B cell (primary cell): Measurements from ENCODE around the gene SOX13. TPM values are rescaled to one million over a fixed set of nuclear protein-coding genes. Genes with fewer than 3 reads are reported as not detected.

Experiments used
- ATAC-seq: fragments of 200-7000 bp; cut with Tn5 transposase; one replicate; pipeline ENCODE4 v1.10.0; 2021; ENCODE audit warnings: low read depth, mild to moderate bottlenecking, moderate number of reproducible peaks, moderate library complexity
- CTCF ChIA-PET: fragments of 350-600 bp; sonication (Branson Sonifier 250); formaldehyde crosslinking; loops from one replicate; lab custom pipeline; 2021; ENCODE audit warnings: antibody characterized with exemption, inconsistent platforms; lab: Charles Lee
- POLR2A ChIA-PET: fragments of 350-600 bp; sonication (Branson Sonifier 250); formaldehyde crosslinking; loops from one replicate; lab custom pipeline; 2021; ENCODE audit warnings: antibody characterized with exemption; lab: Charles Lee
- DNase-seq: peaks from one replicate; pipeline ENCODE4 v3.0.0; 2013
- H2AFZ ChIP-seq: 2 replicates; pipeline ENCODE4 v1.6.1; 2012; ENCODE audit warnings: mild to moderate bottlenecking, low read depth, low read length; ENCODE audit not compliant: insufficient read depth, poor library complexity, severe bottlenecking
- H3K27ac ChIP-seq, 2 donors: 1 replicate in 1 of 2; 2 replicates in 1 of 2; pipeline ENCODE4 v1.5.1; 2012 to 2013; ENCODE audit warnings: low read length in 2 of 2, mild to moderate bottlenecking in 2 of 2, moderate library complexity in 1 of 2
- H3K27me3 ChIP-seq, 4 experiments: fragments of 200-600 bp in 1 of 4; sonication (generic) in 1 of 4; replicated peaks in 1 of 4; 1 replicate in 2 of 4; 2 replicates in 2 of 4; pipeline versions ENCODE4 v1.6.1 to v1.7.0; 2013 to 2016; ENCODE audit warnings: low read length in 3 of 4, mild to moderate bottlenecking in 2 of 4, mixed read lengths in 1 of 4, moderate library complexity in 1 of 4; ENCODE audit not compliant: insufficient read depth in 4 of 4, control insufficient read depth in 3 of 4; ENCODE audit errors: control extremely low read depth in 1 of 4
- H3K36me3 ChIP-seq, 2 experiments: replicated peaks in 1 of 2; 1 replicate in 1 of 2; 2 replicates in 1 of 2; pipeline versions ENCODE4 v1.6.1 to v1.7.1; 2013; ENCODE audit warnings: low read length in 1 of 2; ENCODE audit not compliant: insufficient read depth in 2 of 2, control insufficient read depth in 1 of 2; ENCODE audit errors: control extremely low read depth in 1 of 2, extremely low read depth in 1 of 2
- H3K4me1 ChIP-seq, 2 donors: fragments of 200-600 bp in 1 of 2; sonication (generic) in 1 of 2; 1 replicate in 1 of 2; 2 replicates in 1 of 2; pipeline versions ENCODE4 v1.5.1 to v1.6.1; 2013 to 2017; ENCODE audit warnings: low read length in 2 of 2; ENCODE audit not compliant: control insufficient read depth in 2 of 2, insufficient read depth in 2 of 2
- H3K4me2 ChIP-seq: replicated peaks from 2 replicates; pipeline ENCODE3; 2012; ENCODE audit warnings: mild to moderate bottlenecking, low read depth, low read length; ENCODE audit not compliant: poor library complexity, severe bottlenecking
- H3K4me3 ChIP-seq, 5 experiments: fragments of 200-600 bp in 1 of 5; sonication (generic) in 1 of 5; 1 replicate in 3 of 5; 2 replicates in 2 of 5; pipeline versions ENCODE4 v1.5.1 to v1.7.0; 2011 to 2016; ENCODE audit warnings: low read length in 4 of 5, mild to moderate bottlenecking in 4 of 5, low read depth in 2 of 5, control low read depth in 1 of 5, moderate library complexity in 1 of 5; ENCODE audit not compliant: insufficient read depth in 1 of 5; ENCODE audit errors: control extremely low read depth in 1 of 5, extremely low read depth in 1 of 5
- H3K79me2 ChIP-seq: fragments of 200-600 bp; sonication (generic); one replicate; pipeline ENCODE4 v1.6.0; 2016; ENCODE audit warnings: low read length; ENCODE audit not compliant: control insufficient read depth, insufficient read depth
- H3K9ac ChIP-seq: fragments of 200-600 bp; sonication (generic); 2 replicates; pipeline ENCODE4 v1.6.1; 2017; ENCODE audit warnings: mild to moderate bottlenecking, low read length, moderate library complexity
- H3K9me3 ChIP-seq, 3 donors: one replicate each; pipeline versions ENCODE4 v1.6.1 to v1.7.1; 2013; ENCODE audit warnings: low read length in 2 of 3; ENCODE audit not compliant: control insufficient read depth in 2 of 3, insufficient read depth in 1 of 3; ENCODE audit errors: control extremely low read depth in 1 of 3
- H4K20me1 ChIP-seq: 2 replicates; pipeline ENCODE4 v1.6.0; 2012; ENCODE audit warnings: mild to moderate bottlenecking, low read length; ENCODE audit not compliant: insufficient read depth, control insufficient read depth, poor library complexity, severe bottlenecking
- H3K27ac Mint-ChIP-seq: one replicate; pipeline ENCODE4 v1.8.0; 2021; ENCODE audit warnings: mixed read lengths
- H3K27me3 Mint-ChIP-seq: one replicate; pipeline ENCODE4 v1.8.0; 2021; ENCODE audit warnings: mixed read lengths
- H3K4me1 Mint-ChIP-seq: one replicate; pipeline ENCODE4 v1.8.0; 2021; ENCODE audit warnings: mixed read lengths
- H3K4me3 Mint-ChIP-seq: one replicate; pipeline ENCODE4 v1.8.0; 2021; ENCODE audit warnings: mixed read lengths
- H3K9me3 Mint-ChIP-seq: one replicate; pipeline ENCODE4 v1.8.0; 2022; ENCODE audit warnings: mixed read lengths; ENCODE audit not compliant: insufficient read depth
- EZH2 ChIP-seq: IDR thresholded peaks from 2 replicates; pipeline ENCODE4 v1.6.1; 2012; ENCODE audit warnings: borderline replicate concordance, low read depth, mild to moderate bottlenecking, moderate library complexity, low read length; ENCODE audit not compliant: insufficient read depth, poor library complexity, severe bottlenecking
- WGBS: methylation state at CpG from one replicate; pipeline ENCODE4 v1.1.5; 2013; ENCODE audit warnings: missing lambda C conversion rate; ENCODE audit not compliant: insufficient coverage; 5-methylcytosine and 5-hydroxymethylcytosine counted together
- intact Hi-C: fragments of 100-400 bp; cut with micrococcal nuclease; formaldehyde crosslinking; loops from one replicate; pipeline ENCODE4 v1.10.0; 2022
- polyA plus RNA-seq: library from polyadenylated mRNA; depleted of rRNA; stranded (reverse); fragments of >200 nt; gene quantifications from 2 replicates; pipeline ENCODE4 v1.2.3, GENCODE V29; 2012
- total RNA-seq, 2 donors: library from RNA; stranded (reverse); fragments of 120-200 nt in 1 of 2; gene quantifications; 1 replicate in 1 of 2; 2 replicates in 1 of 2; pipeline versions ENCODE4 v1.2.3 to v1.2.4, GENCODE V29; 2013 to 2022
- TF ChIP-seq, protein P1 (sequence below): fragments of 200-600 bp; IDR thresholded peaks from one replicate; pipeline ENCODE4 v1.8.0; 2022; ENCODE audit warnings: antibody characterized with exemption, mild to moderate bottlenecking

SOX13 gene
- total and polyA plus RNA-seq, 2 donors (not counting 1 experiment from before 2014, with no cell fraction given), result 0.15 to 1.3 TPM

DNA sequence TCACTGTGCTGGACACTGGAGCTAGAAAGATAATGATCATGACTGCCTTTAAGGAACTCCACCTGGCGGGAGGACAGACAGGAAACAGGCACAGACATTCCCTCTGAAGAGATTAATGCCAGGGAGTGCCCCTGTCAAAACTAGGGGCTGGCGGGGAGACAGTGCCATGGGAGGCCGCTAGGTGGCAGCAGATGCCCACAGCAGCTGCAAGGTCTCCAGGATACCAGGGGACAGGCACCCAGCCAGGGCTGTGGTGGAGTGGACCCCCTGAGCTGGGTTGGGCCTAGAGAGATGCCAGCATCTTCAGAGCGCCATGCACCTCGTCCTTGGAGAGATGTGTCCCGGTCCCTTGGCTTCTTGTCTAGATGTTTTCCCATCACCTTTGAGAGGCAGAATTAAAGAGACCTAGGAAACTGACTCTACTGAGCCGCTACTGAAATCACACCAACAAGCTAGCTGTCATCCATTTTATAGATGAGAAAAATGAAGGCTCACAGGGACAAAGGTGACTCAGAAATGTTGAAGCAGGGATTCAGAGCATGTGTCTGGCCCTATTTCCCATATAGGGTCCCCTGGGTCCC is 89.7 kb downstream of the SOX13 start:
- no peak overlapping the region for H3K27ac ChIP-seq
- Mint-ChIP-seq H3K27me3 (peaks cover 31% of the 10 kb centered on the region), H3K4me3 (no peak overlapping the region), H3K9me3 (no peaks in the 10 kb centered on the region), H3K4me1 (no peaks in the 10 kb centered on the region), H3K27ac (no peak overlapping the region)
- H3K36me3 ChIP-seq, result no peaks in the 10 kb centered on the region
- no peaks in the 10 kb centered on the region for H4K20me1 ChIP-seq
- POLR2A ChIA-PET, result interaction anchor here (0.6 kb wide), 1 partner anchor 30 kb away, joined by 3 read pairs; no protein-coding TSS in a partner anchor
- no peak overlapping the region for H2AFZ ChIP-seq
- DNase-seq, result peak; percentile 78
- no peak overlapping the region for H3K9ac ChIP-seq
- WGBS, result 6% methylated on average over 6 of the region's 7 CpGs
- H3K4me3 ChIP-seq, result no peak overlapping the region
- H3K4me1 ChIP-seq, result no peaks in the 10 kb centered on the region
- peaks cover 0 to 17% (median 3%) of the 10 kb centered on the region in 4 experiments for H3K27me3 ChIP-seq
- intact Hi-C loops, result loop anchor here (1.0 to 2.0 kb wide), 3 partner anchors 45 to 340 kb away; no protein-coding TSS in a partner anchor
- TF ChIP-seq EZH2, result no peak
- TF ChIP-seq, protein P1, sequence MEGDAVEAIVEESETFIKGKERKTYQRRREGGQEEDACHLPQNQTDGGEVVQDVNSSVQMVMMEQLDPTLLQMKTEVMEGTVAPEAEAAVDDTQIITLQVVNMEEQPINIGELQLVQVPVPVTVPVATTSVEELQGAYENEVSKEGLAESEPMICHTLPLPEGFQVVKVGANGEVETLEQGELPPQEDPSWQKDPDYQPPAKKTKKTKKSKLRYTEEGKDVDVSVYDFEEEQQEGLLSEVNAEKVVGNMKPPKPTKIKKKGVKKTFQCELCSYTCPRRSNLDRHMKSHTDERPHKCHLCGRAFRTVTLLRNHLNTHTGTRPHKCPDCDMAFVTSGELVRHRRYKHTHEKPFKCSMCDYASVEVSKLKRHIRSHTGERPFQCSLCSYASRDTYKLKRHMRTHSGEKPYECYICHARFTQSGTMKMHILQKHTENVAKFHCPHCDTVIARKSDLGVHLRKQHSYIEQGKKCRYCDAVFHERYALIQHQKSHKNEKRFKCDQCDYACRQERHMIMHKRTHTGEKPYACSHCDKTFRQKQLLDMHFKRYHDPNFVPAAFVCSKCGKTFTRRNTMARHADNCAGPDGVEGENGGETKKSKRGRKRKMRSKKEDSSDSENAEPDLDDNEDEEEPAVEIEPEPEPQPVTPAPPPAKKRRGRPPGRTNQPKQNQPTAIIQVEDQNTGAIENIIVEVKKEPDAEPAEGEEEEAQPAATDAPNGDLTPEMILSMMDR, result peak; percentile 98
- CTCF ChIA-PET, result interaction anchor here (0.6 to 4.7 kb wide), 23 partner anchors 8 to 645 kb away, joined by 3 to 99 read pairs (median 5); partner anchors contain the start of gene PLEKHA6
- H3K4me2 ChIP-seq, result no peak overlapping the region
- no peaks in the 10 kb centered on the region for H3K79me2 ChIP-seq
- peak; percentile 92 for ATAC-seq
- H3K9me3 ChIP-seq, result peaks cover 0 to 12% (median 2%) of the 10 kb centered on the region in 3 donors

DNA sequence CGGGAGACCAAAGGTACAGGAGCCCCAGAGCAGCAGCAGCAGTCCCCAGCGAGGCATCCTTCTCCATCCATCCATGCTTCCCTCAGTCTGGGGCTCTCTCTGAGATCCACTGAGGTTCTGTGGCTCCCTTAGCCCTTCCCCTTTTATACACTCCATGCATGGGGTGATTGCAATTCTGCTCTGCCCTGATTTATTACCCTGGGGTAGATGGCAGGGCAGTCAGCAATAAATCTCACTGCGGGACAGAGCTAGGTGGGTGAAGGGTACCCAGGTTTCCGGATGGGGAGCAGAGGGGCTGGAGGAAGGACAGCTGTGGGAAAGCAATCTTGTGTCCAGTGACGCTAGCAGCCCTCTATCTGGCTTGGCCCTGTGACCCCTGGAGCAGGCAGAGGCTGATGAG is 93.3 kb downstream of the SOX13 start, which contains the start of gene REN:
Gene REN, minus strand, starts transcription at position 119 of the 400 bp plus-strand sequence. Its CDS starts 44 bp downstream, at position 75.
- H3K36me3 ChIP-seq, result no peaks in the 10 kb centered on the region
- H3K4me2 ChIP-seq, result no peak within 1 kb of the TSS
- no peak for DNase-seq
- no peaks in the 10 kb centered on the region for H4K20me1 ChIP-seq
- Mint-ChIP-seq H3K27me3 (peaks cover 13% of the 10 kb centered on the region), H3K4me3 (no peak within 1 kb of the TSS), H3K9me3 (peaks cover 8% of the 10 kb centered on the region), H3K27ac (no peak within 1 kb of the TSS), H3K4me1 (no peaks in the 10 kb centered on the region)
- intact Hi-C loops, result no loop called here
- no peak within 1 kb of the TSS for H2AFZ ChIP-seq
- ChIA-PET POLR2A (no interaction called here), CTCF (interaction anchor here (0.6 to 1.5 kb wide), 3 partner anchors 41 to 559 kb away, joined by 4 to 5 read pairs (median 5); no protein-coding TSS in a partner anchor)
- H3K9ac ChIP-seq, result no peak within 1 kb of the TSS
- H3K27me3 ChIP-seq, result peaks cover 0 to 12% (median 3%) of the 10 kb centered on the region in 4 experiments
- peaks cover 11 to 33% (median 31%) of the 10 kb centered on the region in 3 donors for H3K9me3 ChIP-seq
- 33% methylated on average over 5 of the region's 5 CpGs for WGBS
- H3K27ac ChIP-seq, result no peak within 1 kb of the TSS
- TF ChIP-seq EZH2, result no peak
- TF ChIP-seq, protein P1, result no peak
- H3K4me3 ChIP-seq, result no peak within 1 kb of the TSS
- no peaks in the 10 kb centered on the region for H3K4me1 ChIP-seq
- ATAC-seq, result no peak
- no peaks in the 10 kb centered on the region for H3K79me2 ChIP-seq
